Hepatocyte (in vitro differentiated cells): ENCODE results near the gene SCN4B.
A peak's percentile ranks its signal among the peaks of the same experiment; 100 is the strongest.

Source experiments
- EZH2 ChIP-seq: fragments of 200-600 bp; sonication (generic); IDR thresholded peaks from 2 replicates; pipeline ENCODE4 v1.6.1; 2016; ENCODE audit warnings: antibody characterized with exemption, mild to moderate bottlenecking, borderline replicate concordance
- EZH2phosphoT487 ChIP-seq: fragments of 200-600 bp; sonication (generic); IDR thresholded peaks from one replicate; pipeline ENCODE4 v1.6.1; 2018; ENCODE audit warnings: antibody characterized with exemption, mild to moderate bottlenecking, low read depth, moderate library complexity; ENCODE audit not compliant: unreplicated experiment, severe bottlenecking
- TF ChIP-seq, protein P1 (sequence below): fragments of 200-600 bp; sonication (generic); IDR thresholded peaks from 2 replicates; pipeline ENCODE4 v1.5.1; 2016; ENCODE audit warnings: antibody characterized with exemption, mild to moderate bottlenecking; ENCODE audit not compliant: poor library complexity

GRCh38 chr11:118180300-118180703 lies 27.7 kb upstream of the SCN4B start:
- TF ChIP-seq, protein P1, sequence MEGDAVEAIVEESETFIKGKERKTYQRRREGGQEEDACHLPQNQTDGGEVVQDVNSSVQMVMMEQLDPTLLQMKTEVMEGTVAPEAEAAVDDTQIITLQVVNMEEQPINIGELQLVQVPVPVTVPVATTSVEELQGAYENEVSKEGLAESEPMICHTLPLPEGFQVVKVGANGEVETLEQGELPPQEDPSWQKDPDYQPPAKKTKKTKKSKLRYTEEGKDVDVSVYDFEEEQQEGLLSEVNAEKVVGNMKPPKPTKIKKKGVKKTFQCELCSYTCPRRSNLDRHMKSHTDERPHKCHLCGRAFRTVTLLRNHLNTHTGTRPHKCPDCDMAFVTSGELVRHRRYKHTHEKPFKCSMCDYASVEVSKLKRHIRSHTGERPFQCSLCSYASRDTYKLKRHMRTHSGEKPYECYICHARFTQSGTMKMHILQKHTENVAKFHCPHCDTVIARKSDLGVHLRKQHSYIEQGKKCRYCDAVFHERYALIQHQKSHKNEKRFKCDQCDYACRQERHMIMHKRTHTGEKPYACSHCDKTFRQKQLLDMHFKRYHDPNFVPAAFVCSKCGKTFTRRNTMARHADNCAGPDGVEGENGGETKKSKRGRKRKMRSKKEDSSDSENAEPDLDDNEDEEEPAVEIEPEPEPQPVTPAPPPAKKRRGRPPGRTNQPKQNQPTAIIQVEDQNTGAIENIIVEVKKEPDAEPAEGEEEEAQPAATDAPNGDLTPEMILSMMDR = peak; percentile 14
- TF ChIP-seq EZH2 (no peak), EZH2phosphoT487 (no peak)
